Measurements from ENCODE around the gene GAN.
"Not testable (repeated sequence)": the region's sequence is repeated elsewhere in the genome, so short reads cannot be mapped to it uniquely, and the experiment has no call there.

Gene GAN

GRCh38 chr16:81307770-81308169 lies 7.0 kb upstream of the GAN start:
- no peak for DNase-seq (ENCODE audit: low read depth)

DNA sequence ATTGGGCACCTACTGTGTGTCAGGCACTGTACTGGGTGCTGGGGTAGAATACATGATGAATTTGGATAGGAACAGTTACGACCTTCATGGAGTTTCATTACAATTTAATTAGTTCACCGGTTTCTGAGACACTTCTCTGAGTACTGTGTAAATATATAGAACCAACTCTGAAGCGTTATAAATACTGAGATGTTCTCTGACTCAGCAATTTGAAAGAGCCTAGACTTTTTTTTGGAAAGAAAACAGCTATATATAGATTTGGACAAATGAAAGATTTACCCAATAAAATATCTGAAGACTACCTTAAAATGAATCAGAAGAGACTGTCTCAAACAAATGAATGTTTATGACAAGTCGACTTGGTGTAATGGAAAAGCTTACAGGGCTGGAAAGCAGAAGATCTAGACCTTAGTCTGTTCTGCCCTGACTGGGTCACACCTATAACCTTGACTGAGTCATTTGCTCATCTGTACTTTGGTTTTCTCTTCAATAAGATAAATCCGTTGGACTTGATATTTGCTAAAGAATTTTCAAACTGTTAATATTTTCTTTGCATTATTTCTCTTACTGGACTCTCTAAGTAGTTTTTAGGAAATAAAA lies 4.6 kb upstream of the GAN start:
- DNase-seq (ENCODE audit: low read depth): no peak

DNA sequence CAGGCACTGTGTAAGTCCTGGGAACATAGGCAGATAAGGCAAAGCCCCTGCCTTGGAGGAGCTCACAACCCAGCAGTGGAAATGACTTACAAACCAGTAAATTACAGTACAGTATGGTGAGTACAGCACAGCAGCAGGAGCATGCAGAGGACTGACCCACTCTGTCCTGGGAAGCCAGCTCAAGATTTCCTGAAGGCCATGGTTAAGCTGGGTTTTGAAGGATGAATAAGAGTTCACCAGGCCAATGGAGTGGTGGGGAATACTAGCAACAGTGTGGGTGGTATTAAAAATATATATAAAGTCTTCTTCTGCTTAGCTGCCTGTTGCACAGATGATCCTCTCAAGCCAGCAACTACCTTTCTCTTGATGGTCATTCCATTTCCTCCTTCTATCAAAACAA lies 3.0 kb upstream of the GAN start:
- no peak for DNase-seq (ENCODE audit: low read depth)

DNA sequence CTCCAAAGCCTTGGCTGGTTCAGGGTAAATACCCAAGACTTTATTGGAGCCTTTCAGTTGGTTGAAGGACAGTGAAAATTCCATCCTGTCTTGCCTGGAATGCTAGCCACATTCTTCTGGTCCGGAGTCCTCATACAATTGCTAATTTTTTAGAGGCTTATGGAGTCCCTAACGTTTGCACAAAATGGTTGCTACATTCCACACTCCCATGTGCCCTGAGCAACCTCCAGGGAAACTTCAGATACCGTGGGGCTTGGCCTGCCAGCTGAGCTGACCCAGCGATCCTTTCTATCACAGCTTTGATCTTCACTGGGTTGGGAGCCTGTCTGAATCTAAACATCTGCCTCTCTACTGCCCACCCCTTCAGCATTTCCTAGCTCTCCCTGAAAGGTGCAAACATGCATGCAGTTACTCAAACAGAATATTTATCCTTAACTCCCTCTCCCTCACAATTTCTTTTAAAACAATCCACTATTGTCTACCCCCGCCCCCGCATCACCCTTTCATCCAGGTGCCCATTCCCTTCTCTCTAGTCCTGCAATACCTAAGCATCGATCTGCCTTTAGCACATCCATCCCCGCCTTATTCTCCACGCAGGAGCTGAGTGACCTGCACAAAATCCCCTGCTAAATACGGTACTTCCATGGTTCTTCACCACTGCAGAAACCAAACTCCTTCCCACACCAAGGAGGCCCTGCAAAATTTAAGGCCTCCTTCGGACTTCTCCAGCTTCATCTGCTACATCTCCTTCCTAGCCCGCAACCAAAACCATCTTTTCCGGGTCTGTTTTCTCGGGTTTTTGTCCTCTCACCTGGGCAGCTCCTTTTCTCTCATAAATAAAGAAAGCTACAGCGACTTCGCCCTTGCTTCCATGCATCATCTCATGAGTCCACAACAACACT lies 810 bp upstream of the GAN start:
- no peak for DNase-seq (ENCODE audit: low read depth)

- DNase-seq (ENCODE audit: low read depth): no peak
These were observed 761 bp downstream of the GAN start for GRCh38 chr16:81315271-81316175.

DNA sequence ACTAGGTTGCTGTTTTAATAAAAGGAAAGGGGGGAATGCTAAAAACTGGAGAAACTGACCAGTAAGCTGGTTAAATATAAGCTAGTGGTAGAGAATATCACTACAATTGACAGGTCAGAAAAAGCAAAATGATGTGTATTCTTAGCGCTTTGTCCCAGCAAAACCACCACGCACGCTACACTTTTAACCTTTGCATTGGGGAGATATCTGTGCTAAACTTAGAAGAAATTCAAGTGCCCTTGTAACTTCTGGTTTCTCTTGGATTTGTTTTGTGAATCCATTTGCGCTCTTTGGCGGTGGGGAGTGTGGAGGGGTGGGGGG lies 1.4 kb downstream of the GAN start:
- no peak for DNase-seq (ENCODE audit: low read depth)

DNA sequence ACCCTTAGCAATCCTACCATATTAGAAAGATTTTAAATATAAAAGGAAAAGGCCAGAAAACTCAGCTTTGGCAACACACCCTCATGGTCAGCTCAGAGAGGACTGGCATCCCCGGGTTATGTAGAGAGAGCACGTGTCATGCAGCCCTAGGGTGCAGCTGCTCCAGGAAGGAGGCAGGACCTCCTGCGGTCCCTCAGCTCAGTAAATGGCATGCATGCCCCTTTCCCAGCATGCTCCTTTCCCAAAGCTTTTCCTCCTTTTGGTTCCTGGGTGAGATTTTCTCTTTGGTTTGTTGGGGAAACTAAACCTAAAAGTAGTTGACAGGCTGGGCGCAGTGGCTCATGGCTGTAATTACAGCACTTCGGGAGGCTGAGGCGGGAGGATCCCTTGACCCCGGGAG lies 3.9 kb downstream of the GAN start:
- DNase-seq (ENCODE audit: low read depth): no peak

DNA sequence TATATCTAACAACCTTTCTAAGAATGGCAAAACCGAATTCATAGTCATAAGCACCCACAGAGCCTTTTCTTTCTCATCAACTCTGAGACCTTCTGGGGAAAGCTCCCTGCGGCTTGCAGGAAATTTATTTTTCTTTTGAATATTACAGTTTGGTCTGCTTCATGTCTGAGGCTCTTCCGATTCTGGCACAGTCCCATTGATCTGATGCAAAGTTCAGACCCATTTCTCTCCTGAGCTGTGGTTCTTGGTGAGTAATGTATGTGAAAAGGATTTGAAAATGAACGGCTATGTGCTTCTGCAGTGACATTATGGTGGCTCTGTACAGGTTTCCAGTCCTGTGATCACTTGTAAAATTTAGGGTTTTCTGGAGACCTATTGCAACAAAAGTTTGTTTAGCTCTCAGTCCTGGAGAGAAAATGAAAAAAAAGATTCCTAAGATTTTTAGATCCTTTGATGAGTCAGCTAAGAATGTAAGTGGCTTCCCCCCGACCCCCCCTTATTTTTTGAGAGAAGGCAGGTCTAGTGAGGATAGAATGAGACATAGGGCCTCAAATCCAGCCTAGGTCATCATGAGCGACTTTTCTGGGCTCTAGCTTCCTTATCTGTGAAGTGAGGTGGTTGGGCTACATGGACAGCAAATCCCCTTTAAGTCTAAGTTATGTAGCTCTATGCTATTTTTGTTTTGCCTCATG lies 4.6 kb downstream of the GAN start:
- no peak for DNase-seq (ENCODE audit: low read depth)

DNA sequence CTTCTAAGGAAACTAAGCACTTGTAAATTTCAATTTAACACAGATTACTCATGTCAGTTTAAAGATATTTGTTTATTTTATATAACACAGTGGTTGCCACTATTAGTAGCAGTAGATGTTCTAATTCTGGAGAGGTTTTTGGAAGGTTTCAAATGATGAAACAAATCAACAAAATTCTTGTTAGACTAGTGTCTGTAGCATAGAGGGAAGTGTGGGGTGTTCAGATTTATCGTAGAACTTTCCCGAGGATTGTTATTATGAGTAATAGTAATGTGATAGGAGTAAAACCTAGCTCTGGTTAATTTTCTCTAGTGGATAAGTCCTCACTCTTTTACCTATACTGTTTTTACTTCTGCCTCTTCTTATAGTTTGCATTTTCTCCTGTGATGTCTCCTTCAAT lies 6.3 kb downstream of the GAN start:
- no peak for DNase-seq (ENCODE audit: low read depth)

GRCh38 chr16:81321536-81321935 lies 6.8 kb downstream of the GAN start:
- DNase-seq (ENCODE audit: low read depth): no peak

DNA sequence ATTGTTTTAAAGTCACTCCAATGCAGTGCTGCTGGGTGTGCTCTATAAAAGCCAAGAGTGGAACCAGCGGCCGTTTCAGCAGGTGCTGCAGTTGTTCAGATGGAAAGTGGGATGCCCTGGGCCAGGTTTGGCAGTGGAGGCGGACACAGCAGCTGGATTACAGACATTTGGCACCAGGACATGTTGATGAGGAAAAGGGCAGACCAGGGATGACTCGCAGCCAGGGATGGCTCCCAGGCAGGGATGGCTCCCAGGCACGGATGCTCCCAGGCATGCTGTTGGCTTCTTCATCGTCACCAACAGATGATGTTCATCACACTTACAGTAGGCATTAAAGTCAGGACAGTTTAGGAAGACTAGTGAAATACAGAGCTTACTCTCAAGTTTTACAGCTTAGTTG lies 10.0 kb downstream of the GAN start:
- DNase-seq (ENCODE audit: low read depth): no peak

DNA sequence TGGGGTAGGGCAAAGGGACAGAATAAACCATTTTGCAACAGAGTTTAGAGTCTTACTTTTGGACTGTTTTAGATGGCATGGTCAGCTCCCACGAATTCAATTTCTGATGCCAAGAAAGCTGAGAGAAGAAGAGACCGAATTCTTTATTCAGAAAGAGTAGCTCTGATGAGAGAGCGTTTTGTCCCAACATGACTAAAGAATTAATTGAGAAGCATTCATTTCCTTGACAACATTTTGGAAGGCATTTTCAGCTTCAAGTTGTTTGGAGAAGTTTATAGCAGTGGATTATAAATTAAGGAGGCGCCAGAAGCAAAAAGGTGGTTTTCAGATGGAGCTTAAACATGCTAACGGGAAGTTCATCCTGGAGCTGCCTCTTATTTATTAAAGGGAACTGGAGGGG lies 12.2 kb downstream of the GAN start:
- no peak for DNase-seq (ENCODE audit: low read depth)

GRCh38 chr16:81327447-81328196 lies 12.9 kb downstream of the GAN start:
- no peak for DNase-seq (ENCODE audit: low read depth)

GRCh38 chr16:81329947-81330346 lies 15.2 kb downstream of the GAN start:
- no peak for DNase-seq (ENCODE audit: low read depth)

DNA sequence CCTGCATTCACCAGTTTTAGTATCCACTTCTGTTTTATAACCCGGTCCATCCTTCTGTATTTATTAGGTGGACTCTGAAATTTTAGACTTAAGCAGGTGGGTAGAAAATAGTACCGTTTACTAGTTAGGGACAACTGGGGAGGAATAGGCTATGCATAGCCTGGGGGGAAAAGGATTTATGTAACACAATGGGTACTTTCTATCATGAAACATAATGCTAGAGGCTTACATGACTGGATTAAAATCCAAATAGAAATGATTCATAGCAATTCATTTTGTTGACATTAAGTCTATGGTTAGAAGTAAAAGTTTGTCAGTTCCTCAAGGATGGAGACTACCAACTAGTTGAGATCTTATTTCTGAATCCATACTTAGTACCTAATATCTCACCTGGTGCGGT lies 18.6 kb downstream of the GAN start:
- no peak for DNase-seq (ENCODE audit: low read depth)

GRCh38 chr16:81335669-81336068 lies 20.9 kb downstream of the GAN start:
- DNase-seq (ENCODE audit: low read depth): no peak

DNA sequence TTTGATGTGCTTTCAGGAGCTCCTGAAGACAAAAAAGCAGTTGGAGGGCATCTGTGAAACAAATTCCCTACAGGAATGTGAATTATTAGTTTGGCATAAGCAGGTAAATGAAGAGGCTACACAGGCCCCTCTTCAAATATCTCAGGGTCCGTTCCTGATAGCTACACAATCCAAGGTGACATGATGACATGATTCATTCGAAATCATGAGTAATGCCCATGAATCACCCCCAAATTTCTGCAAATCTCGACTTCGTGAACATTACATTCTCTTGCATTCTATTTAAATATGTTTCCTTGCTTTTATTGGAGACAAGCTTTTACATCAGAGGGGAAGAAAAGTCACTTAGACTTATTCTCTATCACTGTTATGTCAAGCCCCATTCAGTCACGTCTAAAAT lies 22.3 kb downstream of the GAN start:
- DNase-seq (ENCODE audit: low read depth): no peak

DNA sequence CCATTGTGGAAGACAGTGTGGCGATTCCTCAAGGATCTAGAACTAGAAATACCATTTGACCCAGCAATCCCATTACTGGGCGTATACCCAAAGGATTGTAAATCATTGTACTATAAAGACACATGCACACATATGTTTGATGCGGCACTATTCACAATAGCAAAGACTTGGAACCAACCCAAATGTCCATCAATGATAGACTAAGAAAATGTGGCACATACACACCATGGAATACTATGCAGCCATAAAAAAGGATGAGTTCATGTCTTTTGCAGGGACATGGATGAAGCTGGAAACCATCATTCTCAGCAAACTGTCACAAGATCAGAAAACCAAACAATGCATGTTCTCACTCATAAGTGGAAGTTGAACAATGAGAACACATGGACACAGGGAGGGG lies 30.4 kb downstream of the GAN start:
- DNase-seq (ENCODE audit: low read depth): not testable (repeated sequence)

- no peak for DNase-seq (ENCODE audit: low read depth)
These were observed 32.7 kb downstream of the GAN start for GRCh38 chr16:81347425-81347824.

GRCh38 chr16:81349608-81350305 lies 35.0 kb downstream of the GAN start:
- no peak for DNase-seq (ENCODE audit: low read depth)

DNA sequence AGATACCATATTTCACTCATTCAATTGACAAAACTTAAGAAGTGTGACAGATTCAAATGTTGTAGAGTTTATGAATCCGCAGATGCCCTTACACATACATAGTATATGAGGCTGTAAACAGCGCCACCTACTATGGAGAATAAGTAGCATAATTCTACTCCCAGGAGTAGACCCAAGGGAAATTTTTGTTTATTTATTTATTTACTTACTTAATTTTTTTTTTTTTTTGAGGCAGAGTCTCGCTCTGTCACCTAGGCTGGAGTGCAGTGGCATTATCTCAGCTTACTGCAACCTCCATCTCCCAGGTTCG lies 35.5 kb downstream of the GAN start:
- DNase-seq (ENCODE audit: low read depth): no peak
